Measurements from ENCODE around the gene MPG. TPM values are rescaled to one million over a fixed set of nuclear protein-coding genes. Genes with fewer than 3 reads are reported as not detected.
"Not testable (repeated sequence)": the region's sequence is repeated elsewhere in the genome, so short reads cannot be mapped to it uniquely, and the experiment has no call there.

The MPG gene
- total and polyA plus RNA-seq, 8 donors = 19.2 to 62.5 (median 27.6) TPM

- WGBS, 2 donors = 86 to 90% methylated on average over 17 of the region's 17 CpGs
- no peaks in the 10 kb centered on the region for H3K4me1 ChIP-seq
- no peaks in the 10 kb centered on the region for H3K36me3 ChIP-seq
- intact Hi-C loops (cut with DNase I) = no loop called here
- no peaks in the 10 kb centered on the region for H3K9me3 ChIP-seq
- TF ChIP-seq CTCF (IDR thresholded peaks at IDR 0.05) = no peak
- DNase-seq (no peak), FAIRE-seq (no peak), ATAC-seq (peak in 2 of 4 donors; percentile 56 to 70)
- H3K4me3 ChIP-seq = no peak overlapping the region
- no peak overlapping the region for H3K27ac ChIP-seq
- no peaks in the 10 kb centered on the region for H3K27me3 ChIP-seq
Observed at GRCh38 chr16:35011-35677, 42.9 kb upstream of the MPG start.

GRCh38 chr16:35678-36305 lies 42.2 kb upstream of the MPG start:
- no peak for TF ChIP-seq CTCF (IDR thresholded peaks at IDR 0.05)
- 83 to 84% methylated on average over 11 of the region's 11 CpGs for WGBS, 2 donors
- DNase-seq (no peak), FAIRE-seq (no peak), ATAC-seq (no peak)
- Histone ChIP-seq H3K4me1 (no peaks in the 10 kb centered on the region), H3K9me3 (no peaks in the 10 kb centered on the region), H3K27me3 (no peaks in the 10 kb centered on the region), H3K27ac (no peak overlapping the region), H3K4me3 (no peak overlapping the region), H3K36me3 (no peaks in the 10 kb centered on the region)
- intact Hi-C loops (cut with DNase I) = no loop called here

- no peaks in the 10 kb centered on the region for H3K9me3 ChIP-seq
- no peak overlapping the region for H3K27ac ChIP-seq
- no peak for TF ChIP-seq CTCF (IDR thresholded peaks at IDR 0.05)
- no peaks in the 10 kb centered on the region for H3K36me3 ChIP-seq
- no peak for FAIRE-seq
- ATAC-seq = no peak
- no peak overlapping the region for H3K4me3 ChIP-seq
- no peaks in the 10 kb centered on the region for H3K27me3 ChIP-seq
- no peak for DNase-seq
- no peaks in the 10 kb centered on the region for H3K4me1 ChIP-seq
- intact Hi-C loops (cut with DNase I) = no loop called here
- 70 to 78% methylated on average over 15 of the region's 15 CpGs for WGBS, 2 donors
Observed at GRCh38 chr16:36336-36984, 41.6 kb upstream of the MPG start.

GRCh38 chr16:37511-37910 lies 40.5 kb upstream of the MPG start:
- ATAC-seq (no peak), FAIRE-seq (no peak), DNase-seq (no peak)
- Histone ChIP-seq H3K27me3 (no peaks in the 10 kb centered on the region), H3K9me3 (no peaks in the 10 kb centered on the region), H3K27ac (no peak overlapping the region), H3K36me3 (no peaks in the 10 kb centered on the region), H3K4me1 (no peaks in the 10 kb centered on the region), H3K4me3 (no peak overlapping the region)
- no peak for TF ChIP-seq CTCF (IDR thresholded peaks at IDR 0.05)
- intact Hi-C loops (cut with DNase I) = no loop called here
- WGBS, 2 donors = 93 to 94% methylated on average over 5 of the region's 5 CpGs

GRCh38 chr16:38206-38605 lies 39.8 kb upstream of the MPG start:
- H3K9me3 ChIP-seq; H3K4me1 ChIP-seq; FAIRE-seq; intact Hi-C loops (cut with DNase I); H3K36me3 ChIP-seq; H3K27me3 ChIP-seq; H3K27ac ChIP-seq; H3K4me3 ChIP-seq; ATAC-seq: not testable (repeated sequence)
- DNase-seq = peak in 1 of 6 donors; percentile 15
- WGBS, 2 donors = 93 to 95% methylated on average over 10 to 11 of the region's 11 CpGs

Measured in pancreas (tissue), 10 donors.